OCI-M2 (cell line): ENCODE results near the gene LGR6.

Experiments used
- DNase-seq: peaks from one replicate; lab custom pipeline; 2025; ENCODE audit not compliant: unreplicated experiment; lab: John Stamatoyannopoulos, UW

LGR6 gene

GRCh38 chr1:202285908-202286307, 92.3 kb downstream of the LGR6 start:
- no peak for DNase-seq

DNA sequence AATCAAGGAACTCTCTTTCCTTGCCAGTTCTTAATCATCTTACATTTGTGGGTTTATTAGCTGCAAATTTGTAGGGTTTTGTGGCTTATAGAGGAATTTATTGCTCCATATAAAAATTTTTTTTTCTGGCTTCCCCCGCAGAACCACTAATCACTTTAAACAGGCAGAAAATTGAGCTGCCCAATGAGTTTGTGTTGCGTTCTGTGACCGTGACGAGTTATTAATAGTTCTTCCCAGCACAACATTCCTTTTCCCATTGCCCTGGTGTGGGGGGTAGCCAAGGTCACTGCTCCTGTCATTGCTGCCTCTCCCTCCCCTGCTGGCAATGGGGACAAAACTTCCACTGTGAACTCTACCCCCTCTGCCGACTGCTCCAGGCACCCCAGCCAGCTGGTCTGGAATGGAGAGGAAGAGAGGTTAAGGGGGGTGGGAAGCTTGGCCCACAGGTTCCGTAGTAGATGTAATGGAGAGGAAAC, 93.1 kb downstream of the LGR6 start:
- no peak for DNase-seq

DNA sequence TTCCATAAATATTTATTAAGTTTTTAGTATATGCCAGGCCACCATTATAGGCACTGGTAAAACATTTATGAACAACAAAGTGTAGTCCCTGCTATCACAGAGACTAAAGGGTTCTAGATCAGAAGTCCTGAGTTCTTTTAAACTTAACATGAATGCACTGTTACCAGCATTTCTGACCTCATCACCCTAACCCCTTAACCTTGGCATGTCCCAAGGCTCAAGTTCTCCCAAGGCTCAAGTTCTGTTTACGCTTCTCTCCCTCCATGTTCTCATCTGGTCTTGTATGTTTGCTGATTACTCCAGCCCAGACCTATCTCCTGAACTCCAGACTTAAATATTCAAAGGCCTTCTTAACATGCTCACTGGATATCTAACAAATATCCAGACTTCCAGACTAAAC, 93.6 kb downstream of the LGR6 start:
- no peak for DNase-seq

- no peak for DNase-seq
Observed at GRCh38 chr1:202288177-202288576, 94.6 kb downstream of the LGR6 start.

- no peak for DNase-seq
Observed at GRCh38 chr1:202289009-202289408, 95.4 kb downstream of the LGR6 start.

DNA sequence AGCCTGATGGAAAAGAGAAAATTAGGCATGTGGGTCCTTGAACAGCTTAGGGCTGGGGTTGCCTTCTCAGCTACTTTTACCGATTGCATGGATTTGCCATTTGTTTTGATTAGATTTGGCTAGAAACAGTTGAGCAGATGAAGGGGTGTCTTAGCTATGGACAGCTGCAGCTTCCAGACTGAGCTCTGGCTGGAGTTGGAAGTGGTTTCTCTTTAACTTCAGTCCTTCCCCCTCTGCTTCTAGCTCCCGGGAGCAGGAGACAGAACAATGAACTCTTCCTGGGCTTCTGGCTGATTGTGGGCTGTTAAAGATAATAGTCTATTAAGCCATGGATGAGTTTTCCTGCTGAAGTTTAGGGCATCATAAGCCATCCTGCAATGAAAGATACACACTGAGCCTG, 97.4 kb downstream of the LGR6 start:
- DNase-seq, result no peak

DNA sequence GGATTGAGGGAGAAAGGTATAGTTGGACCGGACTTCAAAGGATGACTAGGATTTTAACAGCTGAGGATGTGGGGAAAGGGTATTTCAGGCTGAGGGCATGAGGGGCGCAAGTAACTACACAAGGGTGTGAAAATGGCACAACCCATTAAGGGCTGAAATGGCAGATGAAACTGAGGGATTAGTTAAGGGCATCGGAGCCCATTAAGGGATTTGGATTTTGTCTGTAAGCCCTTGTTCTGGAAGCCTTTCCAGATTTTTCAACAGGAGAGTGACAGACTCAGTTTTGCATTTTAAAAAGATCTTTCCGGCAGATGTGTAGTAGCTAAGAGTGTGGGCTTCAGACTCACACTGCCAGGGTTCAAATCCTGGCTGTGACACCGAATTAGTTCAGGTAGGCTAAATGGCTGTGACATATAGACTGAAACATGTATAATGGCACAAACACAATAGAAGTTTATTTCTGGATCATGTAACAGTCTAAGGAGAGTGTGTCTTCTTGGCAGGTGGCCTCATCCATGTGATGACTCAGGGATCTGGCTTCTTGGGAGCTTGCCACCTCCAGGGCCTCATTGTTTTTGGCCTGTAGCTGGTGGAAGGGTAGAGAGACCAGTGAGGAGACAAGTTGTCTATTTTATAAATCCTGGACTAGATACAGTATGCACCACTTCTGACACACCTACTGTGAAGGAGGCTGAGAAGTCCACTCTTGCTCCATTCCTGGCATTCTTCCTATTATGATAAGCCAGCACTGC, 98.5 kb downstream of the LGR6 start:
- no peak for DNase-seq

DNA sequence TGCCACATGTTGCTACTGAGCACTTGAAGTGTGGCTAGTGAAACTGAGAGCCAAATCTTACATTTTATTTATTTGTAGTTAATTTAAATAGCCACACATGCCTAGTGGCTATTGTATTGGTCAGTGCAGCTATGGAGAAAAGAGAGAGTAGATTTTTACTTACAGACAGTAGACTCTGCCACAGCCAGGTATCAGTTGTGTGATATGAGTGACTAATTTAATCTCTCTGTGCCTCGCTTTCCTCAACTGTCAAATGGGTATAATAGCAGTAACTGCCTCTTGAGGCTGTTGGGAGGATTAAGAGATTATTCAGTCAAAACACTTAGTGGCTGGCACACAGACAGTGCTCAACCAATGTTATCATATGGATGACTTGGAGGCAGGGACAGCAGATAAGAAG, 99.2 kb downstream of the LGR6 start:
- DNase-seq, result no peak

DNA sequence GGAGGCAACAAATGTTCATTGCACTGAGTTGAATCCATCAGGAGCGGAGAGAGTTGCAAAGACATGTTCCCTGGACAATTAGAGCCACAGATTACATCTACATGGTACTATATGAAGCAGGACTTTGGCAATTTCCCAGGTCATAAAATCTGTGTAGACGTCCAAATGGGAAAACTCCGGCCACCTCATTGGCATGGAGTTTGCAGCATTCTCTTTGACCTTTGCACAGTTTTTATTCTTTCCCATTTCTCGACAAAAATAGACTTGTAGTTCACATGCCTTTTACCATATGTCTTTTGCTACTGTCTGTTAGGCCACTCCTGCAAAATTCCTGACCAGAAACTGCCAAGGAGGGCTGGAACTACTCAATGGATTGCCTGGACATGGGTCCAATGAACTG, 100.0 kb downstream of the LGR6 start:
- no peak for DNase-seq

DNA sequence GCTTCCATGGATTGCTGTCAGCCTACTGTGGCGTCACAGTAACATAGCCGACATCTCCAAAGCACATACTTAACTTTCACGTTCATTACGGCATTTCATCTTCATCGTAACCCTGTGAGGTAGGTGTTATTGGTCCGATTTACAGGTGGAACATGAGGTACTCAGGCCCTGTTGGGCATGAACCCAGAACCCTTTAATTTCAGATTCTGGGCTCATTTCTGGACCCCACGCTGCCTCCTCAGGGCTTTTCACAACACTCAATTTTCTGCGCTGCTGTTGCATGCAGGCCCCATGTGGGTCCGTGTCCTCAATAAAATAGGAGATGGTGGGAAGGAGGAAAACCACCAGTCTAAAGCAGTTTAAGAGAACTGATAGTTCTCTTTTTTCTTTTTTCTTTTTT, 108.6 kb downstream of the LGR6 start:
- no peak for DNase-seq

DNA sequence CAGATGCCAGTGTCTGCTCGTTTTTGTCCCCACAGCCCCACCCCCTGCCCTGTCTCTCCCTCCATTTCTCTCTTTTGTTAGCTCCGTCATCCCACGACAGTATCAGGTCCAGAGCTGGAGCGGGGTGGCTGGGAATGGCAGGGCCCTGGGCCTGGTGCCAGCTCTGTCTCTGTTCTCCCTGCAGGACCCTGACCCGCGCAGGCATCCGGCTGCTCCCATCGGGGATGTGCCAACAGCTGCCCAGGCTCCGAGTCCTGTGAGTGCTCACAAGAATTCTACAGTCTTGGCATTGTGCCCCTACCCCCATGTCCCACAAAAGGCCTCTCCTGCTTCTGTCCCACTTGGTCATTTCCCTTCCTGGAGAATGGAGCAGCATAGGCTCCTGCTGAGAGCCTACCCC, 110.8 kb downstream of the LGR6 start:
- no peak for DNase-seq

DNA sequence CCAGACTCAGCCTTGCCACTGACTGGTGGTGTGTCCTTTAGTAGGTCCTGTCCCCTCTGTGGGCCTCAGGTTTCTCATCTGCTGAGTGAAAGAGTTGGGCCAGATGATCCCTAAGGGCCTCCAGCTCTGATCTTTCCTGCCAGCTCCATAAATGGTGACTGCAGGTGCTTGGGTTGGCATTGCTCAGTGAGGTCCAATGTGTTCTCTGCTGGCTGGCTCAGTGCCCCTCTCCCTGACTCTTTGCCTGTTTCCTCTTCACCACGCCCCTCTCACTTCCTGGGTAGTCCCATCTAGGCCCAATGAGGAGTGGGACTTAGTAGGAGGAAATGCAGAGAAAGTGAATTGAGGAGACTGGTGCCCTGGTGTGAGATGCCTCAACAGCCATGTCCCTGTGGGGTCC, 111.6 kb downstream of the LGR6 start:
- DNase-seq, result no peak

- no peak for DNase-seq
Observed at GRCh38 chr1:202306535-202307345, 113.1 kb downstream of the LGR6 start.

DNA sequence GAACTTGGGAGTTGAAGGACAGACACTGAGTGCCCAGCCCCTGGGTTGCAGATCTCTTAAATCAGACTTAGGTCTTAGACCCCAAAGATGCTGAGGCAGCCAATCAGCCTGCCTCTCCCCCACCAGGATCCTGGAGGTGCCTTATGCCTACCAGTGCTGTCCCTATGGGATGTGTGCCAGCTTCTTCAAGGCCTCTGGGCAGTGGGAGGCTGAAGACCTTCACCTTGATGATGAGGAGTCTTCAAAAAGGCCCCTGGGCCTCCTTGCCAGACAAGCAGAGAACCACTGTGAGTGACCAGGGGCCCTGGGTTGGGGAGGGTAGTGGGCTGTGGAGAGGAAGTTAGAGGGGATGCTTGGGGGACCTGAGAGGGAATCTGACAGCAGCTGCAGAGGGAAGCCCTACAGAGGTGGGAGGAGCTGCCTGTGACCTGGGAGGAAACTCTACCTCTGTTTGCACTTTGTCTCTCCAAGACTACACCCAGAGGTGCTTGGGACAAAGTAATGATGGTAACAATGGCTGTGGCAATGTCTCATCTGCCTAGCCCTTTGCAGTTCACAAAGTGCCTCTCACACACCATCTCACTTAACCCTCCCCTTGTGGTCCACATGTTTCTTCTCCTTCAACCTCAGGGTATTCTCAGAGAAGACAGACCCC, 116.6 kb downstream of the LGR6 start:
- no peak for DNase-seq

GRCh38 chr1:202310746-202311145, 117.1 kb downstream of the LGR6 start:
- no peak for DNase-seq

DNA sequence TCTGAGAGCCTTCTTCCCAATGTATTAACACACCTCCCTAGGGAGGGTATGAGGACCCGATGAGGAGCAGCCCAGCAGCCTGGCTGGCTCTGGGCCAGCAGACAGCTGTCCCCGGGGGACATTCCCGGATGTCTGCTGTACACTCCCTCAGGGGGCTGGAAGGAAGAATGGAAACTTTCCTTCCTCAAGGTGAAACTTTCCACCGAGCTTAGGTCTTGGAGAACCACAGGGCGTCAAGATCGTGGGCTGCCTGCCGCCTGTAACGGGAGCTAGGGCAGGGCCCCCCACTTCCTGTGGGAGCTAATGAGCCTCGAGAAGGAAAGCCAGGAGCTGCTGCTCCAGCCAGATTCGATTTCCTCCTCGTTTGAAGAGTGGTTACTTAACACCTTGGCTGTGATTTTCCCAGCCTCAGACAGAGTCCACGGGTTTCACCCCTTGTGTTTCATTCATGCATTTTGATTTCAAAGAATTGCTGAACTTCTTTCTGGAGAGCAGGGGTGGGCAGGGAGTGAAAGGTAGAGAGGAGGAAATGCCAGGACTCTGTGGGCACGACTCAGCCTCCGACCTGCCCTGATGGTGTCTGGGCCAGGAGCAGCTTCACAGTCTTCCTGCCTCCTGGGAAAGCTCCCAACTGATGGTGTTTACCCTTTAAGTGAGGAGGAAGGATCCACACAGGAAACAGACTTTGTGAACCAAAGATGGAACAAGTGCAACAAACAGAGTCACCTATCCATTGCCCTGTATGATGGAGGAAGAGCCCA, 118.5 kb downstream of the LGR6 start:
- DNase-seq, result no peak

- no peak for DNase-seq
Observed at GRCh38 chr1:202315576-202316168, 122.1 kb downstream of the LGR6 start.

DNA sequence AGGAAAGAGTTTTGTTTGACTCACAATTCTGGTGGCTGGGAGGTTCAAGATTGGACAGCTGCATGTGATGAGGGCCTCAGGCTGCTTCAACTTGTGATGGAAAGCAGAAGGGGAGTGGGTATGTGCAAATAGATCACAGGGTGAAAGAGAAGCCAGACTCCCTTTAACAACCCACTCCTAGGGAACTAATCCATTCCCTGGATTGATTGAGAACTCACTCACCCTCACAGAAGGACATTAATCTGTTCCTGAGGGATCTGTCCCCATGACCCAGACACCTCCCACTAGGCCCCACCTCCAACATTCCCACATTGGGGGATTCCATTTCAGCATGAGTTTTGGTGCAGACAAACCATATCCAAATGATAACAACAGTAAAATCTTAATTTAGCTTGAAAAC, 122.6 kb downstream of the LGR6 start:
- DNase-seq, result no peak

DNA sequence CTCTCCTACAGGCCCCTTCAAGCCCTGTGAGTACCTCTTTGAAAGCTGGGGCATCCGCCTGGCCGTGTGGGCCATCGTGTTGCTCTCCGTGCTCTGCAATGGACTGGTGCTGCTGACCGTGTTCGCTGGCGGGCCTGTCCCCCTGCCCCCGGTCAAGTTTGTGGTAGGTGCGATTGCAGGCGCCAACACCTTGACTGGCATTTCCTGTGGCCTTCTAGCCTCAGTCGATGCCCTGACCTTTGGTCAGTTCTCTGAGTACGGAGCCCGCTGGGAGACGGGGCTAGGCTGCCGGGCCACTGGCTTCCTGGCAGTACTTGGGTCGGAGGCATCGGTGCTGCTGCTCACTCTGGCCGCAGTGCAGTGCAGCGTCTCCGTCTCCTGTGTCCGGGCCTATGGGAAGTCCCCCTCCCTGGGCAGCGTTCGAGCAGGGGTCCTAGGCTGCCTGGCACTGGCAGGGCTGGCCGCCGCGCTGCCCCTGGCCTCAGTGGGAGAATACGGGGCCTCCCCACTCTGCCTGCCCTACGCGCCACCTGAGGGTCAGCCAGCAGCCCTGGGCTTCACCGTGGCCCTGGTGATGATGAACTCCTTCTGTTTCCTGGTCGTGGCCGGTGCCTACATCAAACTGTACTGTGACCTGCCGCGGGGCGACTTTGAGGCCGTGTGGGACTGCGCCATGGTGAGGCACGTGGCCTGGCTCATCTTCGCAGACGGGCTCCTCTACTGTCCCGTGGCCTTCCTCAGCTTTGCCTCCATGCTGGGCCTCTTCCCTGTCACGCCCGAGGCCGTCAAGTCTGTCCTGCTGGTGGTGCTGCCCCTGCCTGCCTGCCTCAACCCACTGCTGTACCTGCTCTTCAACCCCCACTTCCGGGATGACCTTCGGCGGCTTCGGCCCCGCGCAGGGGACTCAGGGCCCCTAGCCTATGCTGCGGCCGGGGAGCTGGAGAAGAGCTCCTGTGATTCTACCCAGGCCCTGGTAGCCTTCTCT, 124.6 kb downstream of the LGR6 start:
- no peak for DNase-seq
